NCI-H187 treated with DMSO at 0.1 percent for 48 hours (cell line): ENCODE data around the gene GMCL2.

Experiments used
- DNase-seq: peaks from one replicate; lab custom pipeline; 2025; lab: John Stamatoyannopoulos, UW

GMCL2 gene

DNA sequence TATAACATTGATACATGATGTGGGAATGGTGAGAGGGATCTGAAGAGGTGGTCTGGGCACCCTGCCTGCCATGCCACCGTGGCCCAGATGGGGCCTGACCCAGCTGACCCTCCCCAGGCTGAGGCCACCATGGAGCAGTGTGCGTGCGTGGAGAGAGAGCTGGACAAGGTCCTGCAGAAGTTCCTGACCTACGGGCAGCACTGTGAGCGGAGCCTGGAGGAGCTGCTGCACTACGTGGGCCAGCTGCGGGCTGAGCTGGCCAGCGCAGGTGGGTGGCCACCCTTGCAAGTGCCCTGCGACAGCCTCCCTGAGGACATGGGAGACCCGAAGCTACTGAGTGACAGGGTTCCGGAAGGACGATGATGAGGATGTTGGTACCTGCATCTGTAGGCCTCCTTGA, 49.2 kb downstream of the GMCL2 start:
- DNase-seq, result no peak

GRCh38 chr5:178136990-178137389, 50.2 kb downstream of the GMCL2 start:
- DNase-seq, result no peak
